Testis (tissue), 2 donors: ENCODE data around the gene IKBKE.

Experiments
- CTCF ChIP-seq, 3 experiments: fragments of 450-650 bp in 2 of 3; fragments of 200-600 bp in 1 of 3; sonication (generic) in 1 of 3; IDR thresholded peaks; one replicate each; pipeline ENCODE4 v1.5.1; 2016 to 2019; ENCODE audit warnings: antibody characterized with exemption in 3 of 3, mild to moderate bottlenecking in 2 of 3, moderate library complexity in 1 of 3
- POLR2A ChIP-seq: fragments of 450-650 bp; IDR thresholded peaks from one replicate; pipeline ENCODE4 v1.6.1; 2017; ENCODE audit warnings: antibody characterized with exemption, mild to moderate bottlenecking, moderate library complexity

GRCh38 chr1:206477110-206477509 is 6.8 kb downstream of the IKBKE start:
- TF ChIP-seq CTCF (IDR thresholded peaks at IDR 0.05) (no peak), POLR2A (no peak)
